GM23338 (cell line): ENCODE data around the gene RCBTB2. TPM values are rescaled to one million over a fixed set of nuclear protein-coding genes. Genes with fewer than 3 reads are reported as not detected.
A peak's percentile ranks its signal among the peaks of the same experiment; 100 is the strongest.

ENCODE experiments used
- ATAC-seq: fragments of 200-7000 bp; cut with Tn5 transposase; 3 replicates; pipeline ENCODE4 v1.9.1; 2020
- DNase-seq: peaks from one replicate; pipeline ENCODE4 v3.0.0-alpha.2; 2015; ENCODE audit warnings: low spot score
- H2AFZ ChIP-seq: fragments of 200-600 bp; sonication (generic); 2 replicates; pipeline ENCODE4 v1.8.0; 2016; ENCODE audit warnings: antibody characterized with exemption, mild to moderate bottlenecking, moderate library complexity
- H3F3A ChIP-seq: fragments of 200-600 bp; sonication (generic); replicated peaks from 2 replicates; pipeline ENCODE4 v1.8.0; 2017; ENCODE audit warnings: antibody characterized with exemption, mixed run types, low read depth
- H3K27ac ChIP-seq: fragments of 200-600 bp; sonication (generic); 2 replicates; pipeline ENCODE4 v1.6.1; 2016; ENCODE audit warnings: low read depth
- H3K27me3 ChIP-seq: fragments of 200-600 bp; sonication (generic); 2 replicates; pipeline ENCODE4 v1.8.0; 2016; ENCODE audit warnings: mild to moderate bottlenecking, mixed run types, moderate library complexity; ENCODE audit not compliant: insufficient read depth
- H3K36me3 ChIP-seq: fragments of 200-600 bp; sonication (generic); 2 replicates; pipeline ENCODE4 v1.8.0; 2016; ENCODE audit warnings: mild to moderate bottlenecking; ENCODE audit not compliant: insufficient read depth
- H3K4me1 ChIP-seq: fragments of 200-600 bp; sonication (generic); 2 replicates; pipeline ENCODE4 v1.8.0; 2016; ENCODE audit warnings: mild to moderate bottlenecking, moderate library complexity; ENCODE audit not compliant: insufficient read depth
- H3K4me2 ChIP-seq: fragments of 200-600 bp; sonication (generic); 2 replicates; pipeline ENCODE4 v1.7.1; 2017; ENCODE audit warnings: mixed run types
- H3K4me3 ChIP-seq: fragments of 200-600 bp; sonication (generic); 2 replicates; pipeline ENCODE4 v1.6.1; 2016; ENCODE audit warnings: mixed run types
- H3K79me2 ChIP-seq: fragments of 200-600 bp; sonication (generic); replicated peaks from 2 replicates; pipeline ENCODE4 v1.8.0; 2017; ENCODE audit warnings: mild to moderate bottlenecking; ENCODE audit not compliant: insufficient read depth
- H3K9me2 ChIP-seq: fragments of 200-600 bp; sonication (generic); 2 replicates; pipeline ENCODE4 v1.8.0; 2017; ENCODE audit not compliant: insufficient read depth
- H4K20me1 ChIP-seq: fragments of 200-600 bp; sonication (generic); replicated peaks from 2 replicates; pipeline ENCODE4 v1.8.0; 2017; ENCODE audit warnings: mild to moderate bottlenecking; ENCODE audit not compliant: insufficient read depth
- H3K27ac Mint-ChIP-seq: 2 replicates; pipeline ENCODE4 v1.8.0; 2020; ENCODE audit warnings: inconsistent platforms, mild to moderate bottlenecking, moderate library complexity, mixed read lengths
- H3K27me3 Mint-ChIP-seq: 3 replicates; pipeline ENCODE4 v1.8.0; 2022; ENCODE audit warnings: low read depth, mild to moderate bottlenecking, moderate library complexity, mixed read lengths, inconsistent platforms; ENCODE audit not compliant: insufficient read depth, poor library complexity
- H3K36me3 Mint-ChIP-seq: 3 replicates; pipeline ENCODE4 v1.8.0; 2021; ENCODE audit warnings: low read depth, mild to moderate bottlenecking, inconsistent platforms, moderate library complexity, mixed read lengths
- H3K4me1 Mint-ChIP-seq: 3 replicates; pipeline ENCODE4 v1.8.0; 2020; ENCODE audit warnings: mild to moderate bottlenecking, inconsistent platforms, mixed read lengths
- H3K4me3 Mint-ChIP-seq: 3 replicates; pipeline ENCODE4 v1.8.0; 2021; ENCODE audit warnings: moderate library complexity, mild to moderate bottlenecking, inconsistent platforms, mixed read lengths
- H3K9me3 Mint-ChIP-seq: 3 replicates; pipeline ENCODE4 v1.8.0; 2020; ENCODE audit warnings: moderate library complexity, mild to moderate bottlenecking, inconsistent platforms, mixed read lengths
- EZH2 ChIP-seq: fragments of 200-600 bp; sonication (generic); IDR thresholded peaks from one replicate; pipeline ENCODE4 v1.8.0; 2017; ENCODE audit warnings: antibody characterized with exemption, mild to moderate bottlenecking, low read depth; ENCODE audit not compliant: unreplicated experiment
- JUNB ChIP-seq: IDR thresholded peaks from one replicate; pipeline ENCODE4 v1.6.1; 2016; ENCODE audit warnings: antibody characterized with exemption; ENCODE audit not compliant: unreplicated experiment
- polyA plus RNA-seq: library from polyadenylated mRNA; unstranded; fragments of >200 nt; fragmentation: Nextera tagmentation; extraction: Ambion mirVana; gene quantifications from 2 replicates; pipeline ENCODE4 v1.2.1, GENCODE V29; 2016
- total RNA-seq: library from RNA; depleted of rRNA; stranded (reverse); fragments of >200 nt; shearing (Covaris generic); gene quantifications from 2 replicates; pipeline ENCODE4 v1.2.3, GENCODE V29; 2014
- TF ChIP-seq, protein P1 (sequence below): fragments of 250-450 bp; sonication (Bioruptor Pico); IDR thresholded peaks from 2 replicates; pipeline ENCODE4 v1.5.0; 2020; ENCODE audit warnings: mild to moderate bottlenecking, moderate library complexity
- TF ChIP-seq, protein P2 (sequence below): IDR thresholded peaks from 2 replicates; pipeline ENCODE4 v1.6.1; 2016; ENCODE audit warnings: antibody characterized with exemption
- TF ChIP-seq, protein P3 (sequence below), 2 experiments: fragments of 200-600 bp in 1 of 2; sonication (generic) in 1 of 2; conservative IDR thresholded peaks; 2 replicates each; pipeline versions ENCODE4 v1.5.1 to v1.6.1; 2016 to 2017; ENCODE audit warnings: antibody characterized with exemption in 2 of 2, low read depth in 2 of 2, mild to moderate bottlenecking in 2 of 2, moderate library complexity in 1 of 2

RCBTB2 gene
- total and polyA plus RNA-seq, 2 experiments from 2014 or later, result 8.1 to 20.8 TPM

- TF ChIP-seq, protein P1, sequence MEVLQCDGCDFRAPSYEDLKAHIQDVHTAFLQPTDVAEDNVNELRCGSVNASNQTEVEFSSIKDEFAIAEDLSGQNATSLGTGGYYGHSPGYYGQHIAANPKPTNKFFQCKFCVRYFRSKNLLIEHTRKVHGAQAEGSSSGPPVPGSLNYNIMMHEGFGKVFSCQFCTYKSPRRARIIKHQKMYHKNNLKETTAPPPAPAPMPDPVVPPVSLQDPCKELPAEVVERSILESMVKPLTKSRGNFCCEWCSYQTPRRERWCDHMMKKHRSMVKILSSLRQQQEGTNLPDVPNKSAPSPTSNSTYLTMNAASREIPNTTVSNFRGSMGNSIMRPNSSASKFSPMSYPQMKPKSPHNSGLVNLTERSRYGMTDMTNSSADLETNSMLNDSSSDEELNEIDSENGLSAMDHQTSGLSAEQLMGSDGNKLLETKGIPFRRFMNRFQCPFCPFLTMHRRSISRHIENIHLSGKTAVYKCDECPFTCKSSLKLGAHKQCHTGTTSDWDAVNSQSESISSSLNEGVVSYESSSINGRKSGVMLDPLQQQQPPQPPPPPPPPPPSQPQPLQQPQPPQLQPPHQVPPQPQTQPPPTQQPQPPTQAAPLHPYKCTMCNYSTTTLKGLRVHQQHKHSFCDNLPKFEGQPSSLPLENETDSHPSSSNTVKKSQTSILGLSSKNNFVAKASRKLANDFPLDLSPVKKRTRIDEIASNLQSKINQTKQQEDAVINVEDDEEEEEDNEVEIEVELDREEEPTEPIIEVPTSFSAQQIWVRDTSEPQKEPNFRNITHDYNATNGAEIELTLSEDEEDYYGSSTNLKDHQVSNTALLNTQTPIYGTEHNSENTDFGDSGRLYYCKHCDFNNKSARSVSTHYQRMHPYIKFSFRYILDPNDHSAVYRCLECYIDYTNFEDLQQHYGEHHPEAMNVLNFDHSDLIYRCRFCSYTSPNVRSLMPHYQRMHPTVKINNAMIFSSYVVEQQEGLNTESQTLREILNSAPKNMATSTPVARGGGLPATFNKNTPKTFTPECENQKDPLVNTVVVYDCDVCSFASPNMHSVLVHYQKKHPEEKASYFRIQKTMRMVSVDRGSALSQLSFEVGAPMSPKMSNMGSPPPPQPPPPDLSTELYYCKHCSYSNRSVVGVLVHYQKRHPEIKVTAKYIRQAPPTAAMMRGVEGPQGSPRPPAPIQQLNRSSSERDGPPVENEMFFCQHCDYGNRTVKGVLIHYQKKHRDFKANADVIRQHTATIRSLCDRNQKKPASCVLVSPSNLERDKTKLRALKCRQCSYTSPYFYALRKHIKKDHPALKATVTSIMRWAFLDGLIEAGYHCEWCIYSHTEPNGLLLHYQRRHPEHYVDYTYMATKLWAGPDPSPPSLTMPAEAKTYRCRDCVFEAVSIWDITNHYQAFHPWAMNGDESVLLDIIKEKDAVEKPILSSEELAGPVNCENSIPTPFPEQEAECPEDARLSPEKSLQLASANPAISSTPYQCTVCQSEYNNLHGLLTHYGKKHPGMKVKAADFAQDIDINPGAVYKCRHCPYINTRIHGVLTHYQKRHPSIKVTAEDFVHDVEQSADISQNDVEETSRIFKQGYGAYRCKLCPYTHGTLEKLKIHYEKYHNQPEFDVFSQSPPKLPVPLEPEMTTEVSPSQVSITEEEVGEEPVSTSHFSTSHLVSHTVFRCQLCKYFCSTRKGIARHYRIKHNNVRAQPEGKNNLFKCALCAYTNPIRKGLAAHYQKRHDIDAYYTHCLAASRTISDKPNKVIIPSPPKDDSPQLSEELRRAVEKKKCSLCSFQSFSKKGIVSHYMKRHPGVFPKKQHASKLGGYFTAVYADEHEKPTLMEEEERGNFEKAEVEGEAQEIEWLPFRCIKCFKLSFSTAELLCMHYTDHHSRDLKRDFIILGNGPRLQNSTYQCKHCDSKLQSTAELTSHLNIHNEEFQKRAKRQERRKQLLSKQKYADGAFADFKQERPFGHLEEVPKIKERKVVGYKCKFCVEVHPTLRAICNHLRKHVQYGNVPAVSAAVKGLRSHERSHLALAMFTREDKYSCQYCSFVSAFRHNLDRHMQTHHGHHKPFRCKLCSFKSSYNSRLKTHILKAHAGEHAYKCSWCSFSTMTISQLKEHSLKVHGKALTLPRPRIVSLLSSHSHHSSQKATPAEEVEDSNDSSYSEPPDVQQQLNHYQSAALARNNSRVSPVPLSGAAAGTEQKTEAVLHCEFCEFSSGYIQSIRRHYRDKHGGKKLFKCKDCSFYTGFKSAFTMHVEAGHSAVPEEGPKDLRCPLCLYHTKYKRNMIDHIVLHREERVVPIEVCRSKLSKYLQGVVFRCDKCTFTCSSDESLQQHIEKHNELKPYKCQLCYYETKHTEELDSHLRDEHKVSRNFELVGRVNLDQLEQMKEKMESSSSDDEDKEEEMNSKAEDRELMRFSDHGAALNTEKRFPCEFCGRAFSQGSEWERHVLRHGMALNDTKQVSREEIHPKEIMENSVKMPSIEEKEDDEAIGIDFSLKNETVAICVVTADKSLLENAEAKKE, result no peak
These were observed 31.2 kb downstream of the RCBTB2 start (continued) for GRCh38 chr13:48501705-48502104.

GRCh38 chr13:48500652-48501197, 32.2 kb downstream of the RCBTB2 start:
- ATAC-seq (no peak), DNase-seq (peak; percentile 19)
- no peak for TF ChIP-seq EZH2
- TF ChIP-seq, protein P2, sequence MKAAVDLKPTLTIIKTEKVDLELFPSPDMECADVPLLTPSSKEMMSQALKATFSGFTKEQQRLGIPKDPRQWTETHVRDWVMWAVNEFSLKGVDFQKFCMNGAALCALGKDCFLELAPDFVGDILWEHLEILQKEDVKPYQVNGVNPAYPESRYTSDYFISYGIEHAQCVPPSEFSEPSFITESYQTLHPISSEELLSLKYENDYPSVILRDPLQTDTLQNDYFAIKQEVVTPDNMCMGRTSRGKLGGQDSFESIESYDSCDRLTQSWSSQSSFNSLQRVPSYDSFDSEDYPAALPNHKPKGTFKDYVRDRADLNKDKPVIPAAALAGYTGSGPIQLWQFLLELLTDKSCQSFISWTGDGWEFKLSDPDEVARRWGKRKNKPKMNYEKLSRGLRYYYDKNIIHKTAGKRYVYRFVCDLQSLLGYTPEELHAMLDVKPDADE, result no peak
- no peak for TF ChIP-seq JUNB
- TF ChIP-seq, protein P3, sequence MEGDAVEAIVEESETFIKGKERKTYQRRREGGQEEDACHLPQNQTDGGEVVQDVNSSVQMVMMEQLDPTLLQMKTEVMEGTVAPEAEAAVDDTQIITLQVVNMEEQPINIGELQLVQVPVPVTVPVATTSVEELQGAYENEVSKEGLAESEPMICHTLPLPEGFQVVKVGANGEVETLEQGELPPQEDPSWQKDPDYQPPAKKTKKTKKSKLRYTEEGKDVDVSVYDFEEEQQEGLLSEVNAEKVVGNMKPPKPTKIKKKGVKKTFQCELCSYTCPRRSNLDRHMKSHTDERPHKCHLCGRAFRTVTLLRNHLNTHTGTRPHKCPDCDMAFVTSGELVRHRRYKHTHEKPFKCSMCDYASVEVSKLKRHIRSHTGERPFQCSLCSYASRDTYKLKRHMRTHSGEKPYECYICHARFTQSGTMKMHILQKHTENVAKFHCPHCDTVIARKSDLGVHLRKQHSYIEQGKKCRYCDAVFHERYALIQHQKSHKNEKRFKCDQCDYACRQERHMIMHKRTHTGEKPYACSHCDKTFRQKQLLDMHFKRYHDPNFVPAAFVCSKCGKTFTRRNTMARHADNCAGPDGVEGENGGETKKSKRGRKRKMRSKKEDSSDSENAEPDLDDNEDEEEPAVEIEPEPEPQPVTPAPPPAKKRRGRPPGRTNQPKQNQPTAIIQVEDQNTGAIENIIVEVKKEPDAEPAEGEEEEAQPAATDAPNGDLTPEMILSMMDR (conservative IDR thresholded peaks at IDR 0.05; ENCODE audit: low read depth in 2 of 2), result no peak
- H4K20me1 ChIP-seq, result no peaks in the 10 kb centered on the region
- H3K9me2 ChIP-seq, result no peaks in the 10 kb centered on the region
- H3K4me1 ChIP-seq, result peaks cover 15% of the 10 kb centered on the region; the same call in 1 of the 2 replicates
- no peaks in the 10 kb centered on the region for H3K79me2 ChIP-seq
- no peaks in the 10 kb centered on the region for H3F3A ChIP-seq
- Mint-ChIP-seq H3K4me3 (no peak overlapping the region), H3K9me3 (no peaks in the 10 kb centered on the region), H3K27me3 (no peaks in the 10 kb centered on the region), H3K4me1 (peaks cover 25% of the 10 kb centered on the region), H3K27ac (peak overlapping the region; percentile 54; the same call in 1 of the 2 replicates), H3K36me3 (no peaks in the 10 kb centered on the region)
- no peak overlapping the region for H3K27ac ChIP-seq
- no peaks in the 10 kb centered on the region for H3K27me3 ChIP-seq
- H3K4me2 ChIP-seq, result no peak overlapping the region
- H3K4me3 ChIP-seq, result no peak overlapping the region
- no peak overlapping the region for H2AFZ ChIP-seq
- H3K36me3 ChIP-seq, result 0 out of 2 replicates have a peak, but pooled peaks cover 3% of the 10 kb centered on the region
